ENCODE measurements around the gene TBX21.

The TBX21 gene

DNA sequence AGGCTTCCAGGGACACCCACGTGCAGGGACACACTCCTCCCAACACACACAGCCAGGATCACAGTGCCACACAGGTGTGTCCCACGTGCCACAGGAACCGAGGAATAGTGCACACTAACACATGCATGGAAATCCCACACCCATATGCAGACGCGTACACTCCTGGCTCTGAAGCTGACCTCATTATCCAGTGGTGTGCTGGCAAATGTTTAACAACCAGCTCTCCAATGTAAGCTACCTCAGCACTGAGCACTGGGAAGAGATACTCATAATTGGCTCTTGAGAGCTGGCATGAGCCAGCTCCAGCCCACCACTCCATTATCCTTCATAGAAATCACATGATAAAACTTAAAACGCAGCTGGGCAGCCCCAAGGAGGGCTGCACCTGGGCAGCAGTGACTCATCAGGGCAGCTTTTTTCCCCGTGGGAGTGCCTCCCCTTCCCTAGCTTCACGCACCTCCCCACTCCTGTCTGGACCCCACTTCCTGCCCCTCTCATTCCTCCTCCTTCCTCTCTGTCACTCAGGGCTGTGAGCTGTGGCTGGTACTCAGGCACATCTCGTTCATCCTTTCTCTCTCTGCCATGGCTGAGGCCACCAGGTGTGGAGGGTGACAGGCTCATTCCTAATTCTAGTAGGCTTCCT lies 14.9 kb upstream of the TBX21 start:
- DNase-seq: no peak
- H3K27ac ChIP-seq: no peak overlapping the region
- no peak overlapping the region for H3K4me3 ChIP-seq
- H3K4me1 ChIP-seq: peaks cover 0 to 13% (median 7%) of the 10 kb centered on the region in 4 donors
- H3K36me3 ChIP-seq: no peaks in the 10 kb centered on the region
- peaks cover 0 to 95% of the 10 kb centered on the region in 2 donors for H3K27me3 ChIP-seq
- no peaks in the 10 kb centered on the region for H3K9me3 ChIP-seq
- intact Hi-C loops (cut with DNase I; ENCODE audit: low total_unique reads): no loop called here
- TF ChIP-seq, protein P1, sequence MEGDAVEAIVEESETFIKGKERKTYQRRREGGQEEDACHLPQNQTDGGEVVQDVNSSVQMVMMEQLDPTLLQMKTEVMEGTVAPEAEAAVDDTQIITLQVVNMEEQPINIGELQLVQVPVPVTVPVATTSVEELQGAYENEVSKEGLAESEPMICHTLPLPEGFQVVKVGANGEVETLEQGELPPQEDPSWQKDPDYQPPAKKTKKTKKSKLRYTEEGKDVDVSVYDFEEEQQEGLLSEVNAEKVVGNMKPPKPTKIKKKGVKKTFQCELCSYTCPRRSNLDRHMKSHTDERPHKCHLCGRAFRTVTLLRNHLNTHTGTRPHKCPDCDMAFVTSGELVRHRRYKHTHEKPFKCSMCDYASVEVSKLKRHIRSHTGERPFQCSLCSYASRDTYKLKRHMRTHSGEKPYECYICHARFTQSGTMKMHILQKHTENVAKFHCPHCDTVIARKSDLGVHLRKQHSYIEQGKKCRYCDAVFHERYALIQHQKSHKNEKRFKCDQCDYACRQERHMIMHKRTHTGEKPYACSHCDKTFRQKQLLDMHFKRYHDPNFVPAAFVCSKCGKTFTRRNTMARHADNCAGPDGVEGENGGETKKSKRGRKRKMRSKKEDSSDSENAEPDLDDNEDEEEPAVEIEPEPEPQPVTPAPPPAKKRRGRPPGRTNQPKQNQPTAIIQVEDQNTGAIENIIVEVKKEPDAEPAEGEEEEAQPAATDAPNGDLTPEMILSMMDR (IDR thresholded peaks at IDR 0.05): no peak

DNA sequence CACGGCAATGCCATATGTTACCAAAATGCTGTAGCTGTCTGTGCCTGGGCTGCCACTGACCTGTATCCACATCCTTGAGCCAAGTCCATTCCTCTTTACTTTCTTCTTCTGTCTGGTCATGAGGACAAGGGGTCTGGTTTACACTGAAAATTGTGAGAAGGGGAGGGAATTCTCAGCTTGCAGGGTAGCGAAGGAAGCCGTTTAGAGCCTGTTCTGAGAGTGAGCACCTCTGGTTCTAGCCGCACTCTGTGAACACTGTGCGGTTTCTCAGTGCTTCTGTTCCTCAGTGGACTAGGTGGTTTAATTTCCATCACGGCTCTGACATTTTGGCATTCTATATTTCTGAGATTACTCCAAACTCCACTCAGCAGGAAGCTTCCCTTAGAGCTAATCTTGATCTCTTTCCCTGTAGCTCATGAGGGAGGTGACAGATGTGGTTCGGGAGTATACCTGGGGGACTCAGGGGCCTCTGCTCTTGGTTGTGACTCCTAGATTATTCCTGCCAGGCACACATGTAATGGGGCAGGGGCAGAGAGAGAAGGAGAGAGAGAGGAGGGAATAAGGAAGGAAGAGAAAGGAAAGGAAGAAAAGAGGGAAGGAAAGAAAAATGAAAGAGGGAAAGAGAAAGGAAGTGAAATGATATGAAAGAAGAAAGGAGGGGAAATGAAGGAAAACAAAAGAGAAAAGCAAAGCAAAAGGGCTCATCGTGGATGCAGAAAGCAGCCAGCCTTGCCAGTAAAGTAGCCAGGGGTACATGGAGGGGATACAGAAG lies 14.2 kb upstream of the TBX21 start:
- Histone ChIP-seq H3K27me3 (peaks cover 0 to 92% of the 10 kb centered on the region in 2 donors), H3K9me3 (no peaks in the 10 kb centered on the region), H3K4me3 (no peak overlapping the region), H3K27ac (no peak overlapping the region), H3K4me1 (peaks cover 0 to 13% (median 7%) of the 10 kb centered on the region in 4 donors), H3K36me3 (no peaks in the 10 kb centered on the region)
- intact Hi-C loops (cut with DNase I; ENCODE audit: low total_unique reads): no loop called here
- DNase-seq: no peak
- TF ChIP-seq, protein P1 (IDR thresholded peaks at IDR 0.05): no peak

DNA sequence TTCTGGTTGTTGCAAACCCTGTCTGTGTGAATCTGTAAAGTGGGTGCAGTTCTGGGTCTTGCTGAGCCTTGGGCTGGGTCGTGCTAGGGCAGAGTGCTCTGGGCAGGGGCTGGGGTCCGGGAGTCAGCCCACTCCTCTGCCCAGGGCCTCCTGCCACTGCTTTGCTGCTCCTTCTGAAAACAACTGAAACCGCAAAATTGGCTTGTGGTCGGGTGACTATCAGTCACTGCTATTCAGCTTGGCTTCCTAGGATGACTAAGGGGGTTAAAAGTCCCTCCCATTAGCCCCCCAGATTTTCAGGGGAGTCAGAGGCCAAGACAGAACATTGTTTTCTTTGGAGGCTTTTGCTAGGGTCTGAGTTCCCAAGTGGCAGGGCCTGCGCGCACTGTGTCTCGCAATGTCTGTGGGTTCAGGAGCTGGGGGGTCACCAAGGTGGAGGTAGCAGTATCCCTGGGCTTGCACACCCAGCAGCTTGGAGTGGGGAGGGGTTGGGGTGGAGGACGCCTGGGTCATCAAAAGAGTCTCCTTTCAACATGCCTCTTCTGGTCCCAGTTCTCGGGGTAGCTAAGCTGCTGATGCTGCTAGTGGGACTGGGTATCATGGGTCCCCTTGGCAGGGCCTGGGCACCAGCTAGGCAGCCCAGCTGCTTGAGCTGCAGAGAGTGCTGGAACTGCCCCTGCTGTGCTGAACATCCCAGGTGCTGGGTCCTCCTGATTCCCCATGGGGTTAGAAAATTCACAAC lies 13.5 kb upstream of the TBX21 start:
- Histone ChIP-seq H3K27ac (no peak overlapping the region), H3K9me3 (no peaks in the 10 kb centered on the region), H3K36me3 (no peaks in the 10 kb centered on the region), H3K4me1 (peaks cover 0 to 13% (median 7%) of the 10 kb centered on the region in 4 donors), H3K27me3 (peaks cover 0 to 91% of the 10 kb centered on the region in 2 donors), H3K4me3 (no peak overlapping the region)
- TF ChIP-seq, protein P1 (IDR thresholded peaks at IDR 0.05): no peak
- intact Hi-C loops (cut with DNase I; ENCODE audit: low total_unique reads): no loop called here
- no peak for DNase-seq

DNA sequence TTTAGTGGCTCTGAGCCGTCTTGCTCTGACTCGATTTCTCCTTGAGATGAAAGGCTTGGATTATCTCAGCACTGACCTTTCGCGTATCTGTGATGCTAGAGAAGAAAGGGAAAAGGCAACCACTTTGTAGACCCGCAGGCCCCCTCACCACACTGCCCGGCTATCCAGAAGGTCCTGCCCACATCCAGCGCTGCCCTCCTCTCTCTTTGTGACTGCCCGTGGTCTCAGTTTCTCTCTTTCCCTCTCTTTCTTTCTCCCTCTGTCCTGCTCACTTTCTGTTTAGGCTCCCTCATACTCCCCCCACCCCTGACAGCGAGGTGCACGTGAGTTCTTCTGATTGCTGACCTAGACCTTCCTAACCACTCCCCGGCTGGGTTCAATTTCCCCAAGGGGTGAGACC lies 12.8 kb upstream of the TBX21 start:
- no peak for DNase-seq
- intact Hi-C loops (cut with DNase I; ENCODE audit: low total_unique reads): no loop called here
- Histone ChIP-seq H3K4me3 (no peak overlapping the region), H3K27ac (no peak overlapping the region), H3K27me3 (peaks cover 0 to 91% of the 10 kb centered on the region in 2 donors), H3K4me1 (peaks cover 0 to 13% (median 7%) of the 10 kb centered on the region in 4 donors), H3K36me3 (no peaks in the 10 kb centered on the region), H3K9me3 (no peaks in the 10 kb centered on the region)
- TF ChIP-seq, protein P1 (IDR thresholded peaks at IDR 0.05): no peak

DNA sequence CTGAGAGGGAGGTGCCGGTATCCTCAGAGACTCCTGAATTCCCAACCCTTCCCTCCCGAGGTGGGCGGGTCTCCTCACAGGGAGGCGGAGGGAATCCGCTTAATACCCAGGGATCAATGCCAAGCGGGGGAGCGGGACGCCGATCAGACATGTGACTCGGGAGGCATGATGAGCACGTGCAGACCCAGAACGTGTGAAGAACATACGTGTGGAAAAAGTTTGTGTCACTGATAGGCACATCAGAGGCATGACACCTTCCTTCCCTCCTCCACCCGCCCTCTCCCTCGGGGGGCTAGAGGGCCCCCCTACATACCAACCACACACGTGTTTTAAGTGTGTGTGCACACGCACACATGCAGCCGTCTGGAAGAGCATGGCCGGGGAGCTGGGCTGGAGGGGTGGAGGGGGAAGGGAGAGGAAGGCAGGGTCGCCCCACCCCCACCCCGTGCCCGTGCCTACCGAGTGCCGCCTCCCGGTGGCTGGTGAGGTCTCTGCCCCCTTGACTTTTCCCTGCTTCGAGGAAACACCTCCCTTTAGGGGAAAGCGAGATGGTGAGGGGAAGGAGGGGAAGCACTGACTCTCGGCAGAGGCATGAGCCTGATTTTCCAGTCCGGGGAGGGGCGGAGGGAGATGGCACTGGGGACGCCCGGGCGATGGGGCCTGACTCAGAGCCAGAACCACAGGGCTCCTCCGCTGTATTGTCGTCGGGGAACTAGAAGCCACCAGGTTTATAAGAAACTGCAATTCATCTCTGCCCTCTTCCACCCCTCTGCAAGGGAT lies 12.1 kb upstream of the TBX21 start:
- intact Hi-C loops (cut with DNase I; ENCODE audit: low total_unique reads): no loop called here

More for the DNA sequence above, 12.1 kb upstream of the TBX21 start:
- Histone ChIP-seq H3K27ac (no peak overlapping the region), H3K9me3 (no peaks in the 10 kb centered on the region), H3K4me1 (peaks cover 0 to 13% (median 7%) of the 10 kb centered on the region in 4 donors), H3K36me3 (no peaks in the 10 kb centered on the region), H3K4me3 (no peak overlapping the region), H3K27me3 (peaks cover 0 to 91% of the 10 kb centered on the region in 2 donors)
- TF ChIP-seq, protein P1 (IDR thresholded peaks at IDR 0.05): no peak
- DNase-seq: no peak

Data from tibial artery (tissue), 4 donors.